Retinal pigment epithelial cell (primary cell): ENCODE measurements around the gene TWNK.

Experiments used
- DNase-seq: peaks from one replicate; pipeline ENCODE4 v3.0.0-alpha.2; 2010; ENCODE audit warnings: low read depth
- H3K4me3 ChIP-seq: 2 replicates; pipeline ENCODE4 v1.5.1; 2011; ENCODE audit warnings: mild to moderate bottlenecking, low read length, control low read depth, moderate library complexity
- TF ChIP-seq, protein P1 (sequence below): conservative IDR thresholded peaks from 2 replicates; pipeline ENCODE4 v1.5.1; 2011; ENCODE audit warnings: low read depth, low read length, control low read depth, inconsistent platforms

The TWNK gene

DNA sequence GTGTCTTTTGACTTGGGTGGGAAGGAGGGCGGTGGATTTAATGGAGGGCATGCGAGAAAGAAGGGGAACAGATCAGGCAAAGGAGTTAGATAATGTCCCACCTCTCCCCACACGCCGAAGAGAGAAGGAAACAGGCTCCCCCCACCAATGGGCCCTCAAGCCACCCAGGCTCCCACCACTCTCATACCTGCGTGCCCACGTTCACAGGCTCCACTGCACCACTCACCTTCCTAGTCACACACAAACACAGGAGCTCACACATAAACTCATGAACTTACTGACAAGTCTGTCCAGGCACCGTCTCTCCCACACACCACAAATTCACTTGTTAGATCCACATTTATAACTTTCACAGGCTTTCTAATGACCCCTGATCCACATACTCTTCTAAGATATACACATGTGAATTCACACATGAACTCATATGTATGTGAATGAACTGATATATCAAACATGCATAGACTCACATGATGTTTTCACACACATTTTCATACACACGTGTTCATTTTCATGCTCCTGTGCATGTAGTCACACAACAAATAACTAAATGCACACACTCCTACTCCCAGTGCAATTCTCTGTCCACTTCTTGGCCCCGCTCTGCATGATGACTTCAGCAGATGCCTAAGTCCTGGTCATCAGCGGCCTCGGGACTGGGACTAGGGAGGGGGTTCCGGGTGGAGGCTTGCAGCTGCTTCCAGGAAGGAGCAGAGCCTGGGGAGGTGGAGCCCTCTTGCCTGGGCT is 13.7 kb downstream of the TWNK start:
- H3K4me3 ChIP-seq = peak overlapping the region; percentile 87
- DNase-seq = peak; percentile 67
- TF ChIP-seq, protein P1, sequence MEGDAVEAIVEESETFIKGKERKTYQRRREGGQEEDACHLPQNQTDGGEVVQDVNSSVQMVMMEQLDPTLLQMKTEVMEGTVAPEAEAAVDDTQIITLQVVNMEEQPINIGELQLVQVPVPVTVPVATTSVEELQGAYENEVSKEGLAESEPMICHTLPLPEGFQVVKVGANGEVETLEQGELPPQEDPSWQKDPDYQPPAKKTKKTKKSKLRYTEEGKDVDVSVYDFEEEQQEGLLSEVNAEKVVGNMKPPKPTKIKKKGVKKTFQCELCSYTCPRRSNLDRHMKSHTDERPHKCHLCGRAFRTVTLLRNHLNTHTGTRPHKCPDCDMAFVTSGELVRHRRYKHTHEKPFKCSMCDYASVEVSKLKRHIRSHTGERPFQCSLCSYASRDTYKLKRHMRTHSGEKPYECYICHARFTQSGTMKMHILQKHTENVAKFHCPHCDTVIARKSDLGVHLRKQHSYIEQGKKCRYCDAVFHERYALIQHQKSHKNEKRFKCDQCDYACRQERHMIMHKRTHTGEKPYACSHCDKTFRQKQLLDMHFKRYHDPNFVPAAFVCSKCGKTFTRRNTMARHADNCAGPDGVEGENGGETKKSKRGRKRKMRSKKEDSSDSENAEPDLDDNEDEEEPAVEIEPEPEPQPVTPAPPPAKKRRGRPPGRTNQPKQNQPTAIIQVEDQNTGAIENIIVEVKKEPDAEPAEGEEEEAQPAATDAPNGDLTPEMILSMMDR = no peak

DNA sequence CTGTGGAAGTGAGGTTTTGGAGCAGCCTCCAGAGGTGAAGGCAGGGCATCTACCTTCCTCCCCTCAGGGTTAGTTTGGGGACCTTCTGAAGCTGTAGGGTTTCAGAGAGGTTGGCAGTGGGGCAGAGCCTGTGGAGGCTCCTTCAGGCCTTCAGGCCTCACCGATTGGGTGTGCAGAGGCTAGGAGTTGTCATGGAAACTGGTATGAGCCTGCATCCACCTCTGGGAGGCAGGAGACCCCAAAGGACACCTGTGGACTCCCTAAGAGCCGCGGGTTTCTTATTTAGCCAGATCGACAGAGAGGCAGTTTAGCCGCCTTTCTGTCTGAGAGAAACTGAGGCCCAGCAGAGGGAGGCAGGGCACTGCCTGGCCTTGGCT is 14.3 kb downstream of the TWNK start:
- no peak for DNase-seq
- H3K4me3 ChIP-seq = peak overlapping the region; percentile 87
- TF ChIP-seq, protein P1 = no peak

DNA sequence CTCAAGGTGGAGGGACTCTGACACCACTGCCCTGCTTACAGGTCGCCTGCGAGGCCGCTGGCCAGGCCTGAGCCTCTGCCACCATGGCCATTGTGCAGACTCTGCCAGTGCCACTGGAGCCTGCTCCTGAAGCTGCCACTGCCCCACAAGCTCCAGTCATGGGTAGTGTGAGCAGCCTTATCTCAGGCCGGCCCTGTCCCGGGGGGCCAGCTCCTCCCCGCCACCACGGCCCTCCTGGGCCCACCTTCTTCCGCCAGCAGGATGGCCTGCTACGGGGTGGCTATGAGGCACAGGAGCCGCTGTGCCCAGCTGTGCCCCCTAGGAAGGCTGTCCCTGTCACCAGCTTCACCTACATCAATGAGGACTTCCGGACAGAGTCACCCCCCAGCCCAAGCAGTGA is 15.1 kb downstream of the TWNK start:
- no peak overlapping the region for H3K4me3 ChIP-seq
- DNase-seq = no peak
- TF ChIP-seq, protein P1 = no peak

DNA sequence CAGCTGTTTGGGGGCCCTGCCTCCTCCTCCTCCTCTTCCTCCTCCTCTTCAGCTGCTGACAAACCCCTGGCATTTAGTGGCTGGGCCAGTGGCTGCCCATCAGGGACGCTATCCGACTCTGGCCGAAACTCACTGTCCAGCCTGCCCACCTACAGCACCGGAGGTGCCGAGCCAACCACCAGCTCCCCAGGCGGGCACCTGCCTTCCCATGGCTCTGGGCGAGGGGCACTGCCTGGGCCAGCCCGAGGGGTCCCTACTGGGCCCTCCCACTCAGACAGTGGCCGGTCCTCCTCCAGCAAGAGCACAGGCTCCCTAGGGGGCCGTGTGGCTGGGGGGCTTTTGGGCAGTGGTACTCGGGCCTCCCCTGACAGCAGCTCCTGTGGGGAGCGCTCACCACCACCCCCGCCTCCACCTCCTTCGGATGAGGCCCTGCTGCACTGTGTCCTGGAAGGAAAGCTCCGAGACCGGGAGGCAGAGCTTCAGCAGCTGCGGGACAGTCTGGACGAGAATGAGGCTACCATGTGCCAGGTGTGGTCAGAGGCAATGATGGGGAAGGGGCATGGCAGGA is 16.4 kb downstream of the TWNK start:
- H3K4me3 ChIP-seq = no peak overlapping the region
- TF ChIP-seq, protein P1 = no peak
- no peak for DNase-seq

DNA sequence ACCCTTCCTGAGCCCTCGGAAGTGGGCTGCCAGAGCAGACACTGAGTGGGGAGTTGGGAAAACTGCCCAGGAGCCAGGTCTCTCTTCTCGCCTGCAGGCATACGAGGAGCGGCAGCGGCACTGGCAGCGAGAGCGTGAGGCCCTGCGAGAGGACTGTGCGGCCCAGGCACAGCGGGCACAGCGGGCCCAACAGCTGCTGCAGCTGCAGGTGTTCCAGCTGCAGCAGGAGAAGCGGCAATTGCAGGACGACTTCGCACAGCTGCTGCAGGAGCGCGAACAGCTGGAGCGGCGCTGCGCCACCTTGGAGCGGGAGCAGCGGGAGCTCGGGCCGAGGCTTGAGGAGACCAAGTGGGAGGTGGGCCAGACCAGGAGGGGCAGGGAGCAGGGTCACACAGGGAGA is 18.0 kb downstream of the TWNK start:
- TF ChIP-seq, protein P1 = no peak
- no peak for DNase-seq
- H3K4me3 ChIP-seq = no peak overlapping the region

DNA sequence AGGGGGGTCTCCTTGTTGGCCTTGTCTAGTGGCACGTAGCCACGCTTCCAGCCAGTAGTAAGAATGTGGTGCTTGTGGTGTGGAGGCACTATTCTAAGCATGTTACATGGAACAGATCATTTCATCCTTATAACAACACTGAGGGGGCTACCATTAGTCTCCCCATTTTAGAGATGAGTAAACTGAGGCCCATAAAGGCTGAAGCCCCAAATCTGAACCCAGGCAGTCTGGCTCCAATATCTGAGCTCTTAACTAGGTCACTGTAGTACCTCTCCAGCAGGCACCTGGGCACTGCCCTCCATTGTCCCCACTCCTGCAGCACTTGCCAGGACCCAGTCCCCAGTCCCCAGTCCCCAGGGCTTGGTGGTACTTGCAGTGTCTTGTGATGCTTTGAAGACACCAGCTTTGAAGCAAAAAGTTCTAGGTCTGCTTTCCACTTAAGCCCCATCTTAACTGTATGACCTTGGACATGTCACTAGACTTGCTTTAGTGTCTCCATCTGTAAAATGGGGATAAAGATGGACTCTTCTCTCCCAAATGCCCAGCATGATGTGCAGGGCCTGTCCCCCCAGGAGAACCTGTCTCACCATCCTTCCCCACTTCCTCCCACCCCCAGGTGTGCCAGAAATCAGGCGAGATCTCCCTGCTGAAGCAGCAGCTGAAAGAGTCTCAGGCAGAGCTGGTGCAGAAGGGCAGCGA is 18.7 kb downstream of the TWNK start:
- DNase-seq = no peak
- H3K4me3 ChIP-seq = no peak overlapping the region
- TF ChIP-seq, protein P1 = no peak
